Measurements from ENCODE around the gene CNOT6L.
"Not testable (repeated sequence)": the region's sequence is repeated elsewhere in the genome, so short reads cannot be mapped to it uniquely, and the experiment has no call there.

CNOT6L gene

GRCh38 chr4:77790146-77790545, 29.0 kb downstream of the CNOT6L start:
- TF ChIP-seq CTCF (IDR thresholded peaks at IDR 0.05; ENCODE audit: low read depth, low read length, missing control alignments): no peak
- no peak for DNase-seq (ENCODE audit: low read depth)
- no peak overlapping the region for H3K4me3 ChIP-seq (ENCODE audit: low read depth, low read length)
- in situ Hi-C loops (cut with HindIII; ENCODE audit: low sequenced_read_pairs): no loop called here

GRCh38 chr4:77788990-77789389, 30.2 kb downstream of the CNOT6L start:
- no peak overlapping the region for H3K4me3 ChIP-seq (ENCODE audit: low read depth, low read length)
- no peak for TF ChIP-seq CTCF (IDR thresholded peaks at IDR 0.05; ENCODE audit: low read depth, low read length, missing control alignments)
- in situ Hi-C loops (cut with HindIII; ENCODE audit: low sequenced_read_pairs): no loop called here
- DNase-seq (ENCODE audit: low read depth): no peak

GRCh38 chr4:77787969-77788368, 31.2 kb downstream of the CNOT6L start:
- TF ChIP-seq CTCF (IDR thresholded peaks at IDR 0.05; ENCODE audit: low read depth, low read length, missing control alignments): no peak
- in situ Hi-C loops (cut with HindIII; ENCODE audit: low sequenced_read_pairs): no loop called here
- no peak for DNase-seq (ENCODE audit: low read depth)
- H3K4me3 ChIP-seq (ENCODE audit: low read depth, low read length): no peak overlapping the region

- DNase-seq (ENCODE audit: low read depth): no peak
- in situ Hi-C loops (cut with HindIII; ENCODE audit: low sequenced_read_pairs): no loop called here
- no peak for TF ChIP-seq CTCF (IDR thresholded peaks at IDR 0.05; ENCODE audit: low read depth, low read length, missing control alignments)
- H3K4me3 ChIP-seq (ENCODE audit: low read depth, low read length): no peak overlapping the region
Observed at GRCh38 chr4:77785669-77786068, 33.5 kb downstream of the CNOT6L start.

- no peak for DNase-seq (ENCODE audit: low read depth)
- H3K4me3 ChIP-seq (ENCODE audit: low read depth, low read length): no peak overlapping the region
- no peak for TF ChIP-seq CTCF (IDR thresholded peaks at IDR 0.05; ENCODE audit: low read depth, low read length, missing control alignments)
- in situ Hi-C loops (cut with HindIII; ENCODE audit: low sequenced_read_pairs): no loop called here
Observed at GRCh38 chr4:77783895-77784294, 35.3 kb downstream of the CNOT6L start.

- in situ Hi-C loops (cut with HindIII; ENCODE audit: low sequenced_read_pairs): no loop called here
- no peak for DNase-seq (ENCODE audit: low read depth)
- no peak for TF ChIP-seq CTCF (IDR thresholded peaks at IDR 0.05; ENCODE audit: low read depth, low read length, missing control alignments)
- no peak overlapping the region for H3K4me3 ChIP-seq (ENCODE audit: low read depth, low read length)
Observed at GRCh38 chr4:77782102-77782835, 36.9 kb downstream of the CNOT6L start.

GRCh38 chr4:77780762-77781161, 38.4 kb downstream of the CNOT6L start:
- H3K4me3 ChIP-seq (ENCODE audit: low read depth, low read length); in situ Hi-C loops (cut with HindIII; ENCODE audit: low sequenced_read_pairs); DNase-seq (ENCODE audit: low read depth): not testable (repeated sequence)
